Islet precursor cell (in vitro differentiated cells): ENCODE data around the gene MYL9.

ENCODE experiments used
- DNase-seq: peaks from one replicate; pipeline ENCODE4 v3.0.0-alpha.2; 2018

The MYL9 gene

GRCh38 chr20:36585410-36586125 lies 44.2 kb downstream of the MYL9 start:
- DNase-seq, result peak; percentile 86

GRCh38 chr20:36587388-36588070 lies 46.2 kb downstream of the MYL9 start:
- no peak for DNase-seq

- no peak for DNase-seq
Measured at GRCh38 chr20:36591281-36591680, 50.0 kb downstream of the MYL9 start.

GRCh38 chr20:36591854-36592641 lies 50.7 kb downstream of the MYL9 start:
- DNase-seq, result no peak

- no peak for DNase-seq
Measured at GRCh38 chr20:36593347-36593929, 52.1 kb downstream of the MYL9 start.

- DNase-seq, result no peak
Measured at GRCh38 chr20:36599912-36600345, 58.6 kb downstream of the MYL9 start.
